Measurements from ENCODE around the gene GALNT18. TPM values are rescaled to one million over a fixed set of nuclear protein-coding genes. Genes with fewer than 3 reads are reported as not detected.

The GALNT18 gene
- total RNA-seq, 2 experiments from 2014 or later = 0.69 to 0.71 TPM

GRCh38 chr11:11565636-11566035 lies 56.2 kb downstream of the GALNT18 start:
- ChIA-PET POLR2A (no interaction called here), CTCF (no interaction called here)
- Mint-ChIP-seq H3K36me3 (ENCODE audit: low read depth) (no peaks in the 10 kb centered on the region), H3K27me3 (peaks cover 3% of the 10 kb centered on the region), H3K4me1 (peaks cover 6% of the 10 kb centered on the region), H3K27ac (no peak overlapping the region), H3K9me3 (no peaks in the 10 kb centered on the region), H3K4me3 (no peak overlapping the region)
- no peak for DNase-seq

DNA sequence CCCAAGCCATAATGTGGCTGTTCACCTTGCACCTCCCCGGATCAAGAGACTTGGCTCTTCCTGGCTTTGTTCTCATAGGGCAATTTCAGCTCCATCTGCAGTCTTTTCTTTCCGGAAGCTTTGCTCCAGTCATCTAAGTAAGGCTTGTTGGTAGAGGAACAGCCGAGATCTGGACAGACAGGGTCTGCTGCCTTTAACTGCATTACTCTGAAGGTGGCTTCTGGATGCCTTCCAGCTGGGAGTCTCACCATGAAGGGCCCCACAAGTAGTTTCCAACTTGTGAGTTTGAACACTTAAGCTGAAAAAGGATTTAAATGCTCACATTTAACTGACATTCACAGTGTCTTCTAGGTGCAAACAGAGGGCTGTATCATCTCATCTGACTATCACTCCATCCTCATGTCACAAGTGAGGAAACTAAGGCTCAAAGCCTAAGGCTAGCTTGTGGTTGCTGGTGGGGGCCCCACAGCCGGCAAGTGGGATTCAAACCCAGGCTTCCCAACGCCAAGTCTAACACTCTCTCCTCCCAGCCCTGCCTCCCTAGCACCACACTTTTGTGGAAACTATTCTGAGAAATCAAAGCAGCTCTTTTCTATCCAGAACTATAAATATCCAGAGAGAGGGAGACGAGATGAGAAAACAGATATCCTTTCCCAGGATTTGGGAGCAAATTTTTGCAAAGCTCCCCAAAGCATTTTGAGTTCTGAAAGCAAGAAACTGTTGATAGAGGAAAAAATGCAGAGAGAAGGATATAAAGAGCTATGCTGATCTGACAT lies 58.4 kb downstream of the GALNT18 start:
- no peak for DNase-seq
- H3K4me3 Mint-ChIP-seq = no peak overlapping the region
- H3K27ac Mint-ChIP-seq = no peak overlapping the region
- ChIA-PET CTCF (interaction anchor here (1.4 kb wide), 1 partner anchor 9 kb away, joined by 4 read pairs; no protein-coding TSS in a partner anchor), POLR2A (no interaction called here)
- H3K4me1 Mint-ChIP-seq = no peaks in the 10 kb centered on the region
- no peaks in the 10 kb centered on the region for H3K9me3 Mint-ChIP-seq
- H3K36me3 Mint-ChIP-seq (ENCODE audit: low read depth) = no peaks in the 10 kb centered on the region
- no peaks in the 10 kb centered on the region for H3K27me3 Mint-ChIP-seq

DNA sequence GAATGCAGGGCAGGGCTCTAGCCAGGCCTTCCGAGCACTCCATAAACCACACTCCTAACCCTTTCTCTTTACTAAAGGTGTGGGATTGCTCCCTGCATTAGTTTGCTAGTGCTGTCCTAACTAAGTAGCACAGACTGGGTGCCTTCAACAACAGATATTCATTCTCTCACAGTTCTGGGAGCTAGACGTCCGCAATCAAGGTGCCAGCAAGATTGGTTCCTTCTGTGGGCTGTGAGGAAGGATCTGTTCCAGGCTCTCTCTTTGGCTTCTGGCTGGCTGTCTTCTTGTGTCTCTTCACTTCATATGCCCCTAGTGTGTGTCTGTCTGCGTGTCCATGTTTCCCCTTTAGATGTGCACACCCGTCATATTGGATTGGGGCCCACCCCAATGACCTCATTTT lies 59.8 kb downstream of the GALNT18 start:
- no peaks in the 10 kb centered on the region for H3K9me3 Mint-ChIP-seq
- DNase-seq = no peak
- H3K27ac Mint-ChIP-seq = no peak overlapping the region
- ChIA-PET CTCF (no interaction called here), POLR2A (no interaction called here)
- H3K4me1 Mint-ChIP-seq = no peaks in the 10 kb centered on the region
- H3K4me3 Mint-ChIP-seq = no peak overlapping the region
- no peaks in the 10 kb centered on the region for H3K27me3 Mint-ChIP-seq
- no peaks in the 10 kb centered on the region for H3K36me3 Mint-ChIP-seq (ENCODE audit: low read depth)

- Mint-ChIP-seq H3K9me3 (no peaks in the 10 kb centered on the region), H3K4me1 (no peaks in the 10 kb centered on the region), H3K4me3 (no peak overlapping the region), H3K36me3 (ENCODE audit: low read depth) (no peaks in the 10 kb centered on the region), H3K27ac (no peak overlapping the region), H3K27me3 (no peaks in the 10 kb centered on the region)
- no peak for DNase-seq
- POLR2A ChIA-PET = no interaction called here
- CTCF ChIA-PET = interaction anchor here (1.3 kb wide), 1 partner anchor 10 kb away, joined by 3 read pairs; no protein-coding TSS in a partner anchor
Measured at GRCh38 chr11:11558826-11559225, 63.0 kb downstream of the GALNT18 start.

DNA sequence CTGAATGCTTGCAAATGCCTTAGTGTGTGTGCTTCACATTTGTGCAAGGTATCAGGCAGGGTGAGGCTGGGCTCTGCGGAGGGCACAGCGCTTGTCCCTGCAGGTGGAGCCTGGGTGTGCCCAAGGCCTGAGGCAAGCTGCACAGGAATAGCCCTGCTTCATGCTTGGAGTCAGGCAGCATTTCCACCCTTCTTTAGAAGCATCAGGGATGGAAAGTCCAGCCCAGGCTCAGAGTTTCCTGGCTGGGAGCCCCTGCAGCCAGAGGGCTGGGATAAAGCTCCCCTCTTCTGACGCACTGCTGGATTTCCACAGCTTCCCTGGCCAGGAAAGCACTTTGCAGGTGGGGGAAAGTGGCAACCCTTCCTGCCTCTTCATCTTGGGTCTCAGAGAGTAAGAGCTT lies 63.4 kb downstream of the GALNT18 start:
- Mint-ChIP-seq H3K36me3 (ENCODE audit: low read depth) (no peaks in the 10 kb centered on the region), H3K27ac (no peak overlapping the region), H3K27me3 (no peaks in the 10 kb centered on the region), H3K9me3 (no peaks in the 10 kb centered on the region), H3K4me1 (no peaks in the 10 kb centered on the region), H3K4me3 (no peak overlapping the region)
- ChIA-PET CTCF (interaction anchor here (1.3 kb wide), 1 partner anchor 9 kb away, joined by 3 read pairs; no protein-coding TSS in a partner anchor), POLR2A (no interaction called here)
- no peak for DNase-seq

DNA sequence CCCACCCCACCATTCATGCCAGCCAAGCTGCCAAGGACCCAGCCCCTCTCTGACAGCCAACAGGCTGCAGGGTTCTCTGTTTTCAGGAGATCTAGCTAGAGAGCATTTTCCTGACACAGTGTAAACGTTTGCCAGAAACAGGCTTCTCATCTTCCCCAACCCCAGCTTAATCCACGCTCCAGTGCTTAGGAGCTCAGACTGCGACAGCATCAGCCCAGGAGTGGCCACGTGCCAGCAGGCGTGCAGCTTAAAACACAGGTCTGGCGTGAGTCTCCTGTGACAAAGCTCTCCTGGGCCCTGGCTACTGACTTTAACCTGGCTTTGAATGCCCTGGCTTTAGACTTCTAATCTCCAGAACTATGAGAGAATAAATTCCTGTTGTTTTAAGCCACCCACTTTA lies 66.6 kb downstream of the GALNT18 start:
- Mint-ChIP-seq H3K27me3 (no peaks in the 10 kb centered on the region), H3K36me3 (ENCODE audit: low read depth) (no peaks in the 10 kb centered on the region), H3K4me3 (no peak overlapping the region), H3K4me1 (no peaks in the 10 kb centered on the region), H3K27ac (no peak overlapping the region), H3K9me3 (no peaks in the 10 kb centered on the region)
- ChIA-PET CTCF (no interaction called here), POLR2A (no interaction called here)
- no peak for DNase-seq

GRCh38 chr11:11553573-11553972 lies 68.2 kb downstream of the GALNT18 start:
- no peak overlapping the region for H3K27ac Mint-ChIP-seq
- no peaks in the 10 kb centered on the region for H3K4me1 Mint-ChIP-seq
- no peaks in the 10 kb centered on the region for H3K9me3 Mint-ChIP-seq
- CTCF ChIA-PET = interaction anchor here (1.4 kb wide), 1 partner anchor 11 kb away, joined by 4 read pairs; no protein-coding TSS in a partner anchor
- POLR2A ChIA-PET = no interaction called here
- no peaks in the 10 kb centered on the region for H3K27me3 Mint-ChIP-seq
- no peak overlapping the region for H3K4me3 Mint-ChIP-seq
- no peak for DNase-seq
- no peaks in the 10 kb centered on the region for H3K36me3 Mint-ChIP-seq (ENCODE audit: low read depth)

DNA sequence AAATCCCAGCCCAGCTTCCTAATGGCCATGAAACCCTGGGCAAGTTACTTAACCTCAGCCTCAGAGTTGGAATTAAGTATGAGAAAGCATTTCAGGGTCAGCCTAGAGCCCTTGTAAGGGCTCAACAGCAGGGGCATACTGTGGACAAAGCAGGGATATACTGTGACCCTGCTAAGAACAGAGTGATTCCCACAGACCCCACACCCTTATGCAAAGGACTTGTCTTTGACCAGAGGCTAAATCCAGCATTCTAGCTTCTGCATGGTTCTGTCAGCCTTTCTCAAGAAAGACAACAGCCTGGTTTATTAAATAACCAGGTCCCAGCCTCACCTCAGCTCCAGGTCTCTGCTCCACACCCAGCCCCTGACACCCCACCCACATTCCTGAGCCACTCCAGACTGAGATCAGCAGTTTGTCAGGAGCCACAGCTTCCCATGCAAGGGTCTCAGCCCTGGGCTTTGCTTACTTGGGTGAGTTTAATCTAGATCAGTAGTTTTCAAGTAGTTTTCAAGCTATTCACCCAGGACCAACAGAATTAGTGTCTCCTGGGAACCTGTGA lies 69.2 kb downstream of the GALNT18 start:
- no peak for DNase-seq
- H3K4me1 Mint-ChIP-seq = no peaks in the 10 kb centered on the region
- no peaks in the 10 kb centered on the region for H3K9me3 Mint-ChIP-seq
- no peaks in the 10 kb centered on the region for H3K36me3 Mint-ChIP-seq (ENCODE audit: low read depth)
- no peaks in the 10 kb centered on the region for H3K27me3 Mint-ChIP-seq
- CTCF ChIA-PET = no interaction called here
- POLR2A ChIA-PET = no interaction called here
- H3K27ac Mint-ChIP-seq = no peak overlapping the region
- no peak overlapping the region for H3K4me3 Mint-ChIP-seq

- Mint-ChIP-seq H3K36me3 (ENCODE audit: low read depth) (no peaks in the 10 kb centered on the region), H3K27ac (no peak overlapping the region), H3K27me3 (no peaks in the 10 kb centered on the region), H3K4me3 (no peak overlapping the region), H3K4me1 (no peaks in the 10 kb centered on the region), H3K9me3 (no peaks in the 10 kb centered on the region)
- no peak for DNase-seq
- POLR2A ChIA-PET = no interaction called here
- CTCF ChIA-PET = no interaction called here
Measured at GRCh38 chr11:11550534-11550933, 71.3 kb downstream of the GALNT18 start.

GRCh38 chr11:11545285-11546275 lies 76.2 kb downstream of the GALNT18 start:
- Mint-ChIP-seq H3K4me1 (no peaks in the 10 kb centered on the region), H3K36me3 (ENCODE audit: low read depth) (no peaks in the 10 kb centered on the region), H3K27ac (no peak overlapping the region), H3K27me3 (no peaks in the 10 kb centered on the region), H3K4me3 (no peak overlapping the region), H3K9me3 (no peaks in the 10 kb centered on the region)
- ChIA-PET CTCF (no interaction called here), POLR2A (no interaction called here)
- no peak for DNase-seq

DNA sequence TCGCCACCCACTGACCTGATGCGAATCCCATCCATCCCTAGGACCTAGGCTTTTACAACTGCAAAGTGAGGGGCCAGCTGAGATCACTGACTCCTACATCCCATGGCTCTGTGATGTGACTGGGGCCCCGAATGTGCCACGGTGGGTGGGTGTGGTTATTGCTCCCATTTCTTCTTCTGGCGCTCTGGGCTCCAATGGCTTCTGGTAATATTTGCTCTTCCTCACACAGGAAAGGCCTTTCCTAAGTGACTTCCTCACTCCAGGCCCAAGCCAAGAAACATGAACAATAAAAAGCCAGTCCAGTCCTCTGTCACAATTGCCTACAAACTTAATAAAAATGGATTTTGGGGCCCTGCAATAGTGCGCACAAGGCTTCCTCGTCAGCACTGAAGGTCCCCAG lies 78.1 kb downstream of the GALNT18 start:
- no peak overlapping the region for H3K4me3 Mint-ChIP-seq

GRCh38 chr11:11540157-11540556 lies 81.6 kb downstream of the GALNT18 start:
- Mint-ChIP-seq H3K27ac (no peak overlapping the region), H3K4me3 (no peak overlapping the region), H3K4me1 (no peaks in the 10 kb centered on the region), H3K9me3 (no peaks in the 10 kb centered on the region), H3K36me3 (ENCODE audit: low read depth) (no peaks in the 10 kb centered on the region), H3K27me3 (no peaks in the 10 kb centered on the region)
- no peak for DNase-seq
- POLR2A ChIA-PET = no interaction called here
- CTCF ChIA-PET = no interaction called here

More for the DNA sequence above, 78.1 kb downstream of the GALNT18 start:
- Mint-ChIP-seq H3K36me3 (ENCODE audit: low read depth) (no peaks in the 10 kb centered on the region), H3K27me3 (no peaks in the 10 kb centered on the region), H3K4me1 (no peaks in the 10 kb centered on the region), H3K9me3 (no peaks in the 10 kb centered on the region), H3K27ac (no peak overlapping the region)
- CTCF ChIA-PET = no interaction called here
- POLR2A ChIA-PET = no interaction called here
- no peak for DNase-seq
